22Rv1 (cell line): ENCODE data around the gene CNGA3.

Experiments
- H3K27ac ChIP-seq: fragments of 450-650 bp; 2 replicates; pipeline ENCODE4 v1.5.1; 2017
- ZFX ChIP-seq: fragments of 450-650 bp; IDR thresholded peaks from 2 replicates; pipeline ENCODE4 v1.6.1; 2017; ENCODE audit warnings: antibody characterized with exemption, borderline replicate concordance
- TF ChIP-seq, protein P1 (sequence below): fragments of 450-650 bp; IDR thresholded peaks from 2 replicates; pipeline ENCODE4 v1.5.1; 2017; ENCODE audit warnings: mild to moderate bottlenecking

Gene CNGA3

DNA sequence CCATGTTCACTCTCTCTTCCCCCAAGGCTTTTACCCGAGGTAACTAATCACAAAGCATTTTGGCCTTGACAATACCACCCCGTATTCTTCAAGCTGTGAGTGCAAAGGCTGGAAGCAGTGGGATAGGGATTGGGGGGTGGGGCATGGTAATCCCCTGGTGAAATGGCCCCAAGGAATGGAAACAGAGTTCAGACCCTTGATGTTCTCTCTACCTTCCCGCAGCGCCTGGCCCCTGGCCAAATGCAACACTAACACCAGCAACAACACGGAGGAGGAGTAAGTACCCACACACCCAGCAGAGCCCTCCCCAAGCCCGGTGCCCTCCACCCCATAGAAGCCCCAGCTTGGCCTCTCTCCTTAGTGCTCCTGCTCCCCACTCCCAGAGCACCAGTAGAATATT is 36.9 kb downstream of the CNGA3 start:
- TF ChIP-seq, protein P1, sequence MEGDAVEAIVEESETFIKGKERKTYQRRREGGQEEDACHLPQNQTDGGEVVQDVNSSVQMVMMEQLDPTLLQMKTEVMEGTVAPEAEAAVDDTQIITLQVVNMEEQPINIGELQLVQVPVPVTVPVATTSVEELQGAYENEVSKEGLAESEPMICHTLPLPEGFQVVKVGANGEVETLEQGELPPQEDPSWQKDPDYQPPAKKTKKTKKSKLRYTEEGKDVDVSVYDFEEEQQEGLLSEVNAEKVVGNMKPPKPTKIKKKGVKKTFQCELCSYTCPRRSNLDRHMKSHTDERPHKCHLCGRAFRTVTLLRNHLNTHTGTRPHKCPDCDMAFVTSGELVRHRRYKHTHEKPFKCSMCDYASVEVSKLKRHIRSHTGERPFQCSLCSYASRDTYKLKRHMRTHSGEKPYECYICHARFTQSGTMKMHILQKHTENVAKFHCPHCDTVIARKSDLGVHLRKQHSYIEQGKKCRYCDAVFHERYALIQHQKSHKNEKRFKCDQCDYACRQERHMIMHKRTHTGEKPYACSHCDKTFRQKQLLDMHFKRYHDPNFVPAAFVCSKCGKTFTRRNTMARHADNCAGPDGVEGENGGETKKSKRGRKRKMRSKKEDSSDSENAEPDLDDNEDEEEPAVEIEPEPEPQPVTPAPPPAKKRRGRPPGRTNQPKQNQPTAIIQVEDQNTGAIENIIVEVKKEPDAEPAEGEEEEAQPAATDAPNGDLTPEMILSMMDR: no peak
- no peak overlapping the region for H3K27ac ChIP-seq

DNA sequence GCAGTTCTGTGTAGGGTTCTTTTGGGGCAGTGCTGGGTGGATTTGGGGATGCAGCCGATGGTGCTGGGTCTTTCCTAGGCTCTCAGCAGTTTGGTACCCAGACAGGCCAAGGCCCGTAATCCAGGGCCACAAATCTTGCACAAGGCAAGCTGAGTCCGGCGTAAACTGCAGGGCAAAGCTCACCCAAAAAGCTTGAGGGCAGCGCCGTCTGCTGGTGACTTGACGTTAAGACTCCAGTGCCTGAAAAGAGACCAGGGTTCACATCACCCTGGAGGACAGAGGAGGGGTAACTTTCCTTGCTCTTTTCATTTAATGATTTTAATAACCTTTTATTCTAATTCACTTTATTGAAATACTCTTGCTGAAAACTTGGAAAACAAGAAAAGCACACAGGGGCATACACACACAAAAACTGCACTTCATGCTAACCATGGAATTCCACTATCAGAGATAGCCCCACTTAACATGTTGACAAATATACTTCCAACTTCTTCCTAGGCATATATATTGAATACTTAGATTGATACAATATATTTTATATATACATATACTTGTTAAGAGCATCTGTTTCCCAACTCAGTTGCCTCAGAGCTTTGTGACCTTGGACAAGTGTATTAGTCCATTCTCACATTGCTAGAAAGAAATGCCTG is 38.9 kb downstream of the CNGA3 start:
- no peak overlapping the region for H3K27ac ChIP-seq
- no peak for TF ChIP-seq ZFX
- TF ChIP-seq, protein P1: peak; percentile 96

DNA sequence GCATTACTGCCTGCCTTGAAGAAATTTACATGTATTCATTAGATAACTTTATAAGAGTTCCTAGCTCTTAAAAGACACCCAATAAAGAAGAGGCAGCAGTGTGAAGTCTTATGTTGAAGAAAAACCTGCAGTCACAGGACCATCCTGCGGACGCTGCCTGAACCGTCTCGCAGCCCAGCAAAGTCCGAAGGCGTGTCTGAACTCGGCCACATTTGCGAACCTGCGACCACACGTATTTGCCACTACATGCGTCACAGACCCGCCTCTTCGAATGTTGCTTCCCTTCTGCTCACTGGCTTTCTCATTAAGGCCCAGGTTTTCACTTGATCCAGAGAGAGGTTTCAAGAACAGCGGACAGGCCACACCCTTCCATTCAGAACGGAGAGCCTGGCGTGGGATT is 41.2 kb downstream of the CNGA3 start:
- no peak overlapping the region for H3K27ac ChIP-seq
- TF ChIP-seq, protein P1: no peak
- no peak for TF ChIP-seq ZFX

DNA sequence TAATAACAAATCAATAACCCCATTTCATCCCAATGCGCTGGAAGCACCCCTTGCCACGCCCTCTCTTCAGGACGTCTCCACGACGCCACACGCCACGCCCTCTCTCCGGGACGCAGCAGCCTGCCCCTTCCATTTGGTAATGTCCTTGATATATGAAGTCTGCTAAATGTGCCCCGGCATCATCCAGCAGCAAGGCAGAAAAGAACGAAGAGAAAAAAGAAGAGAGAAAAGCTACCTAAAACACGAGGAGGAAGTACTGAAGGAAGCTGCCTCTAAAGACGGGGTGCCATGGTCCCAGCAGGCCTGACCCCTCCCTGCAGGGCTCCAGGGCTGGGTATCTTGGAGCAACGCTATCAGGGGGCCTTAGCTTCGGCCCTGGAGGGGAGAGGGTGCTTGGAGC is 41.8 kb downstream of the CNGA3 start:
- TF ChIP-seq, protein P1: no peak
- TF ChIP-seq ZFX: no peak

DNA sequence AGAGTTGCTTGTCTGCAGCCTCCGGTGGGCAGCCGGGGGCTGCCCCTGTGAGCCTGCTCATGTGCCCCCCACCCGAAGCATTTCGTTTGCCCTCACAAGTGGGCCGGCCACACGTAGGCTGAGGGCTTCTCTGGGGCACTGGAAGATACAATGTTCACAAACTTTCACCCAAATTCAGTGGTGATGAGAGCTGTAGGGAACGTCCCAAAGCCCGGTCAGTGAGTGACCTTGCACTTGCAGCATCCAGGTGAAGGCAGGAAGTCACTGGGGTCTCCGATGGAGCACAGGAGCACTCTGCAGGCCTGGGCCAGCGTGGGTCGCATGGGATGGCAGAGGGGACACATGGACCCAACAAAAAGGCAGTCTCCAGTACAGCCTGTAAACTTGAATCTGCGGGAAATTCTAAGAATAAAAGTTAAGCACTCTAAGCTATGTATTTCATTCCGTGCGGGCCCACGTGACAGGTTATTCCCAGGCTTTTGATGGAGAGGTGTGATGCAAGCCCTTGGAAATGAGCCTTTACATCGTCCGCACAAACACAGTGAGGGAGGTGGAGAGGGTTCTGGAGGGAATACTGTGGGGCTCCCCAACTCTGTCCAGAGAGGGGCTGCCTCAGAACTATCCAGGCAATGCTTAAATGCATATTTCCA is 42.5 kb downstream of the CNGA3 start:
- no peak overlapping the region for H3K27ac ChIP-seq
- TF ChIP-seq, protein P1: no peak
- TF ChIP-seq ZFX: no peak

More for the DNA sequence above, 41.8 kb downstream of the CNGA3 start:
- no peak overlapping the region for H3K27ac ChIP-seq

DNA sequence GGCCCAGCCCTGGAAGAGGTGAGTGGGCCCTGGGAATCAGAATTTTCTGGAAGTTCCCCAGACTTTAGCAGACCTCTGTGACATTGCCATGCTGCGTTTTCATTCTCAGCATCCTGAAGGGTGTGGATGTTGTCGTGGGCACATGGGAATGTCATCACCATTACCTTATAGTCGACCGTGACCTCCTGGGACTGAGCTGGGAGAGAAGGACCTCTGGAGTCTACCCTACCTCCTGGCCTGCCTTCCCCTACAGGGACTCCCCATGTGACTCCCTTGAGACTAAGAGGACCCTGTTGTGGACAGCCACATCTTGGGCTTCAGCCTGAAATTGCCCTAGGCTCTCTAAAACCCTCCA is 43.0 kb downstream of the CNGA3 start:
- H3K27ac ChIP-seq: no peak overlapping the region
- TF ChIP-seq, protein P1: no peak
- no peak for TF ChIP-seq ZFX

DNA sequence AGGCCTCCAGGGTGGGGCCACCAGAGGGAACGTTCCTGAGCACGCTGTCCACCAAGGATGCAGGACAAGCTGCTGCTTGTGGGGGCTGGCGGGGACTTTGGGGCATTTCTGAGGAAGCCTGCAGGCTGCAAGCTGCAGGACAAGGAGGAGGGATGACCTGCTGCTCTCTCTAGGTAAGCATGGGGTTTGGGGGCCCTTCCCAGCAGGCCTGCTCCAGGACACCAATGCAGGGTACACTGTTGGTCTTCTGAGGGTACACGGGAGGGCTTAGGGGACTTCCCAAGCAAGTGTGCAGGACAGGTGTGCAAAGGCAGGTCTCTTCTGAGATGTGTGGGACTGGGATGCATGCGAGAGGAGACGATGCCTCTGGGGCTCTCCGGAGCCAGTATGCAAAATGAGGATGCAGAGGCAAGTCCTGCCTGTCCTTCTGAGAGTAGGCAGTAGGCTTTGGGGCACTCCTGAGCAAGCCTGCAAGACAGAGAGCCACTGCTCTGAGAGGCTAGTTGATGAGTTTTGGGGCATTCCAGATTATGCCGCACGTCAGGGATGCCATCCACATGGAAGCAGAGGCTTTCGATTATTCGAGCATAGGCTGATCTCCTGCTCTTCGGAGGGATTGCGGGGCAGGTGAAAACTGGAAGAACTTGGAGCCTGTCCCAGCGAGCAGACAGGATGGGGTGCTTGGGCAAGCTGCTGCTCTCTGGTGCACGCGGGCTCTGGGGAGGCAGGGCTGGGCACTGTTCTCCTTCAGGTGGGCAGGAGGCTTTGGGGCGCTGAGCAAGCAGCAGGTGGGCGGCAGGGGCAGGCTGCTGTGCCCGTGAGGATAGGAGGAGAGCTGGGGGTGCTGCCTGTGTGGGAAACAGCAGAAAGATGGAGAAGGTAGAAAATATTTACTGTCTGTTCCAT is 44.6 kb downstream of the CNGA3 start:
- no peak for TF ChIP-seq ZFX
- TF ChIP-seq, protein P1: no peak
- no peak overlapping the region for H3K27ac ChIP-seq
